RWPE2 (cell line): ENCODE measurements around the gene ESRP2.

Source experiments
- ATAC-seq: fragments of 200-7000 bp; cut with Tn5 transposase; 3 replicates; pipeline ENCODE4 v1.9.1; 2021; ENCODE audit warnings: low read depth
- DNase-seq: peaks from one replicate; pipeline ENCODE4 v3.0.0-alpha.2; 2020; ENCODE audit warnings: low spot score
- H3K27ac ChIP-seq: fragments of 450-650 bp; 2 replicates; pipeline ENCODE4 v1.5.1; 2017; ENCODE audit warnings: mild to moderate bottlenecking; ENCODE audit not compliant: poor library complexity, severe bottlenecking
- H3K27me3 ChIP-seq: fragments of 250-450 bp; sonication (Bioruptor Pico); 2 replicates; pipeline ENCODE4 v1.5.1; 2021; ENCODE audit warnings: mild to moderate bottlenecking, moderate library complexity; ENCODE audit not compliant: insufficient read depth, poor library complexity, severe bottlenecking
- H3K36me3 ChIP-seq: fragments of 250-450 bp; sonication (Bioruptor Pico); 2 replicates; pipeline ENCODE4 v1.5.1; 2020; ENCODE audit warnings: low read depth, mild to moderate bottlenecking, moderate library complexity
- H3K4me1 ChIP-seq: fragments of 250-450 bp; sonication (Bioruptor Pico); 2 replicates; pipeline ENCODE4 v1.5.1; 2021; ENCODE audit warnings: mild to moderate bottlenecking, moderate library complexity; ENCODE audit not compliant: insufficient read depth, poor library complexity, severe bottlenecking
- H3K4me3 ChIP-seq: fragments of 250-450 bp; sonication (Bioruptor Pico); 2 replicates; pipeline ENCODE4 v1.5.1; 2021; ENCODE audit warnings: mild to moderate bottlenecking, moderate library complexity; ENCODE audit not compliant: severe bottlenecking
- H3K9me3 ChIP-seq: fragments of 250-450 bp; sonication (Bioruptor Pico); 2 replicates; pipeline ENCODE4 v1.5.1; 2021; ENCODE audit warnings: mild to moderate bottlenecking, moderate library complexity; ENCODE audit not compliant: severe bottlenecking
- CTCF ChIP-seq: fragments of 450-650 bp; IDR thresholded peaks from one replicate; pipeline ENCODE4 v1.5.1; 2017; ENCODE audit warnings: mild to moderate bottlenecking, moderate library complexity; ENCODE audit not compliant: poor library complexity, severe bottlenecking

ESRP2 gene

GRCh38 chr16:68257251-68257905 is 21.5 kb upstream of the ESRP2 start:
- Histone ChIP-seq H3K27ac (peak overlapping the region; percentile 31), H3K9me3 (no peaks in the 10 kb centered on the region), H3K27me3 (no peaks in the 10 kb centered on the region), H3K36me3 (peaks cover 20% of the 10 kb centered on the region), H3K4me3 (no peak overlapping the region), H3K4me1 (no peaks in the 10 kb centered on the region)
- no peak for DNase-seq
- ATAC-seq = no peak
- no peak for TF ChIP-seq CTCF

- H3K27ac ChIP-seq = no peak overlapping the region
- H3K27me3 ChIP-seq = no peaks in the 10 kb centered on the region
- DNase-seq (no peak), ATAC-seq (no peak)
- TF ChIP-seq CTCF = no peak
- no peaks in the 10 kb centered on the region for H3K4me1 ChIP-seq
- H3K9me3 ChIP-seq = no peaks in the 10 kb centered on the region
- H3K4me3 ChIP-seq = no peak overlapping the region
- H3K36me3 ChIP-seq = peaks cover 21% of the 10 kb centered on the region
These were observed 19.8 kb upstream of the ESRP2 start for GRCh38 chr16:68255712-68256111.

GRCh38 chr16:68253721-68254120 is 17.8 kb upstream of the ESRP2 start:
- DNase-seq = no peak
- Histone ChIP-seq H3K27me3 (no peaks in the 10 kb centered on the region), H3K36me3 (peaks cover 35% of the 10 kb centered on the region), H3K4me1 (no peaks in the 10 kb centered on the region), H3K27ac (no peak overlapping the region), H3K4me3 (no peak overlapping the region), H3K9me3 (no peaks in the 10 kb centered on the region)
- TF ChIP-seq CTCF = no peak
- no peak for ATAC-seq

GRCh38 chr16:68252383-68252782 is 16.5 kb upstream of the ESRP2 start:
- no peaks in the 10 kb centered on the region for H3K27me3 ChIP-seq
- no peaks in the 10 kb centered on the region for H3K9me3 ChIP-seq
- H3K36me3 ChIP-seq = peaks cover 35% of the 10 kb centered on the region
- no peak for TF ChIP-seq CTCF
- H3K27ac ChIP-seq = no peak overlapping the region
- no peak for ATAC-seq
- no peak for DNase-seq
- no peak overlapping the region for H3K4me3 ChIP-seq
- no peaks in the 10 kb centered on the region for H3K4me1 ChIP-seq

- Histone ChIP-seq H3K36me3 (peaks cover 35% of the 10 kb centered on the region), H3K4me3 (no peak overlapping the region), H3K9me3 (no peaks in the 10 kb centered on the region), H3K4me1 (no peaks in the 10 kb centered on the region), H3K27me3 (no peaks in the 10 kb centered on the region), H3K27ac (no peak overlapping the region)
- ATAC-seq (no peak), DNase-seq (no peak)
- no peak for TF ChIP-seq CTCF
These were observed 15.9 kb upstream of the ESRP2 start for GRCh38 chr16:68251832-68252231.
